Measurements from ENCODE around the gene DZIP1L. TPM values are rescaled to one million over a fixed set of nuclear protein-coding genes. Genes with fewer than 3 reads are reported as not detected.
A peak's percentile ranks its signal among the peaks of the same experiment; 100 is the strongest.
"Not testable (repeated sequence)": the region's sequence is repeated elsewhere in the genome, so short reads cannot be mapped to it uniquely, and the experiment has no call there.

Gene DZIP1L
- 10 to 100 TPM; 19.0 to 48.3 TPM for total RNA-seq
- polyA plus RNA-seq = 10 to 100 TPM in 1 of 2 donors, 1 to 10 TPM in 1; 1.3 to 17.8 TPM
- long read RNA-seq, donor 1, partial matches to known transcripts = 6 of 11 reads
- long read RNA-seq, donor 1, other reads (novel, unspliced or antisense) = 5 of 11 reads
- long read RNA-seq, donor 2, partial matches to known transcripts = 2 of 8 reads
- long read RNA-seq, donor 2, other reads (novel, unspliced or antisense) = 5 of 8 reads

- Histone ChIP-seq H3K9me3 (ENCODE audit: control insufficient read depth, low read length) (no peaks in the 10 kb centered on the region), H3K27me3 (ENCODE audit: control insufficient read depth in 1 of 2, insufficient read depth in 2 of 2, low read length in 1 of 2) (no peaks in the 10 kb centered on the region), H3K36me3 (ENCODE audit: control insufficient read depth in 1 of 2, insufficient read depth in 2 of 2, low read length in 1 of 2) (no peaks in the 10 kb centered on the region), H3K4me3 (ENCODE audit: low read length in 2 of 2) (peak within 1 kb of the TSS; percentile 81 to 85), H3K4me1 (ENCODE audit: control insufficient read depth in 1 of 2, insufficient read depth in 2 of 2, low read length in 2 of 2) (peaks cover 0 to 8% of the 10 kb centered on the region in 2 donors), H3K27ac (ENCODE audit: low read depth in 1 of 2, low read length in 2 of 2) (peak within 1 kb of the TSS; percentile 79 to 80)
- intact Hi-C loops (cut with DNase I) = loop anchor here in 1 of 2 donors (10.0 kb wide), 1 partner anchor 60 kb away; the partner anchor contains the start of gene DBR1
- DNase-seq (peak; percentile 80 to 87), ATAC-seq (ENCODE audit: low FRiP score) (peak; percentile 95)
- WGBS, 2 donors = 0 to 1% methylated on average over 78 to 86 of the region's 86 CpGs
Measured at GRCh38 chr3:138114988-138115971, at the start of gene DZIP1L. DZIP1L (minus strand) TSS chr3:138115608; CDS start chr3:138103971, 11,637 bp downstream.

- Histone ChIP-seq H3K36me3 (ENCODE audit: control insufficient read depth in 1 of 2, insufficient read depth in 2 of 2, low read length in 1 of 2) (peaks cover 3 to 9% of the 10 kb centered on the region in 2 donors), H3K4me1 (ENCODE audit: control insufficient read depth in 1 of 2, insufficient read depth in 2 of 2, low read length in 2 of 2) (no peaks in the 10 kb centered on the region), H3K27ac (ENCODE audit: low read depth in 1 of 2, low read length in 2 of 2) (no peak overlapping the region), H3K4me3 (ENCODE audit: low read length in 2 of 2) (no peak overlapping the region), H3K9me3 (ENCODE audit: control insufficient read depth, low read length) (no peaks in the 10 kb centered on the region), H3K27me3 (ENCODE audit: control insufficient read depth in 1 of 2, insufficient read depth in 2 of 2, low read length in 1 of 2) (no peaks in the 10 kb centered on the region)
- intact Hi-C loops (cut with DNase I) = no loop called here
- ATAC-seq (ENCODE audit: low FRiP score) (no peak), DNase-seq (no peak)
- whole genome bisulfite sequencing, 2 donors = 97 to 100% methylated on average over 2 of the region's 2 CpGs
Measured at GRCh38 chr3:138165061-138165460, 49.7 kb upstream of the DZIP1L start.

- intact Hi-C loops (cut with DNase I) = no loop called here
- H3K27ac ChIP-seq (ENCODE audit: low read depth in 1 of 2, low read length in 2 of 2) = no peak overlapping the region
- no peaks in the 10 kb centered on the region for H3K9me3 ChIP-seq (ENCODE audit: control insufficient read depth, low read length)
- no peak overlapping the region for H3K4me3 ChIP-seq (ENCODE audit: low read length in 2 of 2)
- WGBS, 2 donors = 95 to 97% methylated on average over 4 of the region's 4 CpGs
- no peaks in the 10 kb centered on the region for H3K27me3 ChIP-seq (ENCODE audit: control insufficient read depth in 1 of 2, insufficient read depth in 2 of 2, low read length in 1 of 2)
- peaks cover 0 to 2% of the 10 kb centered on the region in 2 donors for H3K36me3 ChIP-seq (ENCODE audit: control insufficient read depth in 1 of 2, insufficient read depth in 2 of 2, low read length in 1 of 2)
- no peak for DNase-seq
- no peaks in the 10 kb centered on the region for H3K4me1 ChIP-seq (ENCODE audit: control insufficient read depth in 1 of 2, insufficient read depth in 2 of 2, low read length in 2 of 2)
- no peak for ATAC-seq (ENCODE audit: low FRiP score)
Measured at GRCh38 chr3:138157743-138158142, 42.3 kb upstream of the DZIP1L start.

- ATAC-seq (ENCODE audit: low FRiP score) (no peak), DNase-seq (no peak)
- Histone ChIP-seq H3K9me3 (ENCODE audit: control insufficient read depth, low read length) (no peaks in the 10 kb centered on the region), H3K4me3 (ENCODE audit: low read length in 2 of 2) (no peak overlapping the region), H3K36me3 (ENCODE audit: control insufficient read depth in 1 of 2, insufficient read depth in 2 of 2, low read length in 1 of 2) (no peaks in the 10 kb centered on the region), H3K27me3 (ENCODE audit: control insufficient read depth in 1 of 2, insufficient read depth in 2 of 2, low read length in 1 of 2) (no peaks in the 10 kb centered on the region), H3K27ac (ENCODE audit: low read depth in 1 of 2, low read length in 2 of 2) (no peak overlapping the region), H3K4me1 (ENCODE audit: control insufficient read depth in 1 of 2, insufficient read depth in 2 of 2, low read length in 2 of 2) (no peaks in the 10 kb centered on the region)
- intact Hi-C loops (cut with DNase I) = no loop called here
Measured at GRCh38 chr3:138154534-138154933, 39.1 kb upstream of the DZIP1L start.

GRCh38 chr3:138148503-138148902 is 33.1 kb upstream of the DZIP1L start:
- H3K36me3 ChIP-seq (ENCODE audit: control insufficient read depth in 1 of 2, insufficient read depth in 2 of 2, low read length in 1 of 2) = no peaks in the 10 kb centered on the region
- 69 to 75% methylated on average over 4 of the region's 4 CpGs for WGBS, 2 donors
- H3K4me3 ChIP-seq (ENCODE audit: low read length in 2 of 2) = no peak overlapping the region
- DNase-seq (no peak), ATAC-seq (ENCODE audit: low FRiP score) (no peak)
- H3K4me1 ChIP-seq (ENCODE audit: control insufficient read depth in 1 of 2, insufficient read depth in 2 of 2, low read length in 2 of 2) = no peaks in the 10 kb centered on the region
- H3K27me3 ChIP-seq (ENCODE audit: control insufficient read depth in 1 of 2, insufficient read depth in 2 of 2, low read length in 1 of 2) = no peaks in the 10 kb centered on the region
- intact Hi-C loops (cut with DNase I) = no loop called here
- no peaks in the 10 kb centered on the region for H3K9me3 ChIP-seq (ENCODE audit: control insufficient read depth, low read length)
- no peak overlapping the region for H3K27ac ChIP-seq (ENCODE audit: low read depth in 1 of 2, low read length in 2 of 2)

GRCh38 chr3:138142181-138142580 is 26.8 kb upstream of the DZIP1L start:
- H3K4me3 ChIP-seq (ENCODE audit: low read length in 2 of 2); intact Hi-C loops (cut with DNase I); DNase-seq; ATAC-seq (ENCODE audit: low FRiP score); H3K4me1 ChIP-seq (ENCODE audit: control insufficient read depth in 1 of 2, insufficient read depth in 2 of 2, low read length in 2 of 2); H3K9me3 ChIP-seq (ENCODE audit: control insufficient read depth, low read length); H3K27ac ChIP-seq (ENCODE audit: low read depth in 1 of 2, low read length in 2 of 2); H3K27me3 ChIP-seq (ENCODE audit: control insufficient read depth in 1 of 2, insufficient read depth in 2 of 2, low read length in 1 of 2); H3K36me3 ChIP-seq (ENCODE audit: control insufficient read depth in 1 of 2, insufficient read depth in 2 of 2, low read length in 1 of 2): not testable (repeated sequence)
- 92 to 93% methylated on average over 3 of the region's 3 CpGs for WGBS, 2 donors

- intact Hi-C loops (cut with DNase I) = no loop called here
- DNase-seq (no peak), ATAC-seq (ENCODE audit: low FRiP score) (no peak)
- H3K36me3 ChIP-seq (ENCODE audit: control insufficient read depth in 1 of 2, insufficient read depth in 2 of 2, low read length in 1 of 2) = no peaks in the 10 kb centered on the region
- no peak overlapping the region for H3K4me3 ChIP-seq (ENCODE audit: low read length in 2 of 2)
- no peaks in the 10 kb centered on the region for H3K9me3 ChIP-seq (ENCODE audit: control insufficient read depth, low read length)
- no peak overlapping the region for H3K27ac ChIP-seq (ENCODE audit: low read depth in 1 of 2, low read length in 2 of 2)
- H3K4me1 ChIP-seq (ENCODE audit: control insufficient read depth in 1 of 2, insufficient read depth in 2 of 2, low read length in 2 of 2) = no peaks in the 10 kb centered on the region
- no peaks in the 10 kb centered on the region for H3K27me3 ChIP-seq (ENCODE audit: control insufficient read depth in 1 of 2, insufficient read depth in 2 of 2, low read length in 1 of 2)
Measured at GRCh38 chr3:138140940-138141339, 25.5 kb upstream of the DZIP1L start.

GRCh38 chr3:138139691-138140090 is 24.3 kb upstream of the DZIP1L start:
- WGBS, 2 donors = 36 to 40% methylated on average over 2 of the region's 2 CpGs
- Histone ChIP-seq H3K4me1 (ENCODE audit: control insufficient read depth in 1 of 2, insufficient read depth in 2 of 2, low read length in 2 of 2) (no peaks in the 10 kb centered on the region), H3K4me3 (ENCODE audit: low read length in 2 of 2) (no peak overlapping the region), H3K36me3 (ENCODE audit: control insufficient read depth in 1 of 2, insufficient read depth in 2 of 2, low read length in 1 of 2) (no peaks in the 10 kb centered on the region), H3K27ac (ENCODE audit: low read depth in 1 of 2, low read length in 2 of 2) (no peak overlapping the region), H3K27me3 (ENCODE audit: control insufficient read depth in 1 of 2, insufficient read depth in 2 of 2, low read length in 1 of 2) (no peaks in the 10 kb centered on the region), H3K9me3 (ENCODE audit: control insufficient read depth, low read length) (no peaks in the 10 kb centered on the region)
- intact Hi-C loops (cut with DNase I) = no loop called here
- ATAC-seq (ENCODE audit: low FRiP score) (no peak), DNase-seq (no peak)
